A172 (cell line): Measurements from ENCODE around the gene FANCI. TPM values are rescaled to one million over a fixed set of nuclear protein-coding genes. Genes with fewer than 3 reads are reported as not detected.
"Not testable (repeated sequence)": the region's sequence is repeated elsewhere in the genome, so short reads cannot be mapped to it uniquely, and the experiment has no call there.

ENCODE experiments used
- DNase-seq: peaks from one replicate; pipeline ENCODE4 v3.0.0-alpha.2; 2015; ENCODE audit warnings: low spot score
- total RNA-seq: library from RNA; depleted of rRNA; stranded (reverse); fragments of >200 nt; shearing (Covaris generic); gene quantifications from 2 replicates; pipeline ENCODE4 v1.2.3, GENCODE V29; 2014

Gene FANCI
- total RNA-seq, 1 experiment from 2014 or later, result 87.2 TPM

GRCh38 chr15:89225588-89225987 is 18.2 kb upstream of the FANCI start:
- no peak for DNase-seq

DNA sequence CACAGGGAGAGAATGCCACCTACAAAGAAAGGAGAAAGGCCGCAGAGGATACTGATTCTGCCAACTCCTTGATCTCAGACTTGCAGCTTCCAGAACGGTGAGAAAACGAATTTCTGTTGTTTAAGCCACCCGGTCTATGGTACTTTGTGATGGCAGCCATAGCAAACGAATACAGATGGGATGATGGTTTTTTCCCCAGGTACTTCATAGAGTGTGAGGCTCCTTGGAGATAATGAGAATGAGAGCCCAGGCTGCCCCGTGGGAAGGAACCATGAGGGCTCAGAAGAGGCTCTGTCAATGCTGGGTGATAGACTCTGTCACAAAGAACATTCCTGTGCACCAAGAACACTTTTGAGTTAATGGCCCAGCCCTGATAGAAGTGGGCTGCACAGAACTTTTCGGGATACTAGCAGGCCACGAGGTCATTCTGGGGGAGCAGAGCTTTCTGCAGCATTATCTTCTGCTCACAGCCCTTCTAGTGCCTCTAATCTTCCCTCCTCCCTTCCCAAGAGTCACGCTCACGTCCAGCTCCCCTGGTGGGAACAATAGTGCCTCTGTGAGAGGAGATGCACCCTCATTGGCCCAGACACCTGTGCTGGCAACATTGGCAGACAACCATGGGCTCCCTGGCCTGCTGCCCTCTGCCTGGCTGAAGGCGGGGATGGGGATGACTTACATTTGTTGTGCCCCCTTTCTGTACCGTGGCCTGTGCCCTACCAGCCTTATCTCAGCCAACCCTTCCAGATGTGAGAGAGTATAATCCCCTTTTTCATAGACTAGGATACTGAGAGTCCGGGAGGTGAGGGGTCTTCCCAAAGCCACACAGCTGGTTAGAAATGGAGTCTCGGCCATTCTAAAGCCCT is 17.2 kb upstream of the FANCI start:
- DNase-seq, result no peak

- no peak for DNase-seq
Measured at GRCh38 chr15:89227425-89227824, 16.4 kb upstream of the FANCI start.

- DNase-seq, result no peak
Measured at GRCh38 chr15:89230277-89230676, 13.5 kb upstream of the FANCI start.

DNA sequence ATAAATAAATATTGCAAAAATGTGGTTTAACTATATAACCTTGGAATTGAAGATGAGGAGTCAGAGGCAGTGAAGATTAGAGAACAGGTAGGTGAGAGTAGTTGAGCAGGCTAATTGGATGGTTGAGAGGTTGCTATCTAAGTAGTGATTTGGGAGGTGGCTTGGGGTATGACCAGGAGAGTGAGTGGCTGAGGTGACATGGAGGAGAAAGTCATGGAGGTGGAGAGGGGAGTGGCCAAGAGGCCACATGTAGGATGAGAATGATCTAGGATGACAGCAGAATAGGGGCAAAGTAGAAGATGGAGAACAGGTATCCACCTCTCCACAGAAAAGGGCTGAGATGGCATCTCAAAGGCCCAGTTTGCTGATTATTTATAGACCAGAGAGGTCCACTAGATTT is 11.9 kb upstream of the FANCI start:
- no peak for DNase-seq

- DNase-seq, result not testable (repeated sequence)
Measured at GRCh38 chr15:89239883-89240810, 3.6 kb upstream of the FANCI start.

- DNase-seq, result no peak
Measured at GRCh38 chr15:89243046-89243690, 611 bp upstream of the FANCI start.

- peak; percentile 28 for DNase-seq
Measured at GRCh38 chr15:89244574-89244903, 760 bp downstream of the FANCI start.

- DNase-seq, result no peak
Measured at GRCh38 chr15:89247446-89247845, 3.7 kb downstream of the FANCI start.

GRCh38 chr15:89248584-89248983 is 4.8 kb downstream of the FANCI start:
- no peak for DNase-seq

GRCh38 chr15:89250142-89250541 is 6.4 kb downstream of the FANCI start:
- DNase-seq, result not testable (repeated sequence)

DNA sequence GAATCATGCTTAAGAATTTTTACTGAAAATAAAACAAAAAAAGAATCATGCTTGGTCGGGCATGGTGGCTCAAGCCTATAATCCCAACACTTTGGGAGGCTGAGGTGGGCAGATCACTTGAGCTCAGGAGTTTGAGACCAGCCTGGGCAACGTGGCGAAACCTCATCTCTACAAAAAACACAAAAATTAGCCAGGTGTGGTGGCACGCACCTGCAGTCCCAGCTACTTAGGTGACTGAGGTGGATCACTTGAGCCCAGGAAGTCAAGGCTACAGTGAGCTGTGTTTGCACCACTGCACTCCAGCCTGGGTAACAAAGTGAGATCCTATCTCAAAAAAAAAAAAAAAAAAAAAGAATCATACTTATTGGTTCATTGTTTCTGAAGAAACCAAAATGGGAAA is 33.5 kb downstream of the FANCI start:
- DNase-seq, result not testable (repeated sequence)

DNA sequence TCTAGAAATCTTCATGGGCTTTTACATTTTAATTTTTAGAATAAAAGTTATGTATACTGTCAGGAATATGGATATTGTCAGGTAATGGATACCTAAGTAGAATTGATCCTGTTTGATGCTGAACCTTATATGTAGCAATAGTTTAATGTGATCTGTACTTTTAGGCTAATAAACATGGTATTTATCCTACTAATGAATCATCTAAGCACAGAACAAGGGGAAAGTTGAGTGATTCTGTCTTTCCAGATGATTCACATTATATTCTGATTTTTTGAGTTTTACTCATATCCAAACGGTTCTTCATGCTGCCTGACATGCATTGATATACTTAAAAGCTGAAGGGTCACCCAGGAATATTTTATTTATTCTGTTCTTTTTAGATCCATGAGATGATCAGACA is 34.5 kb downstream of the FANCI start:
- no peak for DNase-seq

DNA sequence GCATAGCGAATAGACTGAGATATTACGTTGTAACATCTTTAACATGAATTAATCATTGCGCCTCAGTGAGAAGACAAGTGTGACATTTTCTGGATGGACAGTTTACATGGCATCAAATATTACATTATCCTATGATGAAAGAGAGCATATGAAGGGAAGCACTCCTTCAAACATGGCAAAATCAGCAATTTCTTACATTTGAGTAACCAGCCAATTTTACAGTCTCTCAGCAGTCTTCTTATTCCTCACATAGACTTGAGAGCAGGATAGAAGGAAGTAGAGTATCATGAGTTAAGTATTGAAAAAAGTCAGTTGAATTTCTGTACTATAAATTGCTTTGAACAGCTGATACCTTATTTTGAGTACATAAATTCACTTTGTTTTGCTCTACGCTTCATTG is 38.9 kb downstream of the FANCI start:
- no peak for DNase-seq

DNA sequence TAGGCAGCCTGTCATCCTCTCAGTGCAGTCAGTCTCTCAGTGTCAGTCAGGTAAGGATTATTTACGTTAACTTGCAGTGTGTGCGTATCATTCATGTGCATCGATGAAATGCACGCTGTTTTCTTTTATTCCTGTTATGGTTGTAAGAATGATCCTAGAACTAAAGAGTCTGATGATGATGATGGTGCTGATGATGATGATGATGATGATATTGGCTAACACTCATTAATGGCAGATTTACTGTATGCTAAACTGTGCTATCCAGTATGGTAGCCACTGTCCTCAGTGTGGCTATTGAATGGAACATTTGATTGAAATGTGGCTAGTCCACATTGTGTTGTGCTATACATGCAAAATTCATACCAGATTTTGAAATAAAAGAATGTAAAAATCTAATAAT is 39.4 kb downstream of the FANCI start:
- DNase-seq, result no peak

DNA sequence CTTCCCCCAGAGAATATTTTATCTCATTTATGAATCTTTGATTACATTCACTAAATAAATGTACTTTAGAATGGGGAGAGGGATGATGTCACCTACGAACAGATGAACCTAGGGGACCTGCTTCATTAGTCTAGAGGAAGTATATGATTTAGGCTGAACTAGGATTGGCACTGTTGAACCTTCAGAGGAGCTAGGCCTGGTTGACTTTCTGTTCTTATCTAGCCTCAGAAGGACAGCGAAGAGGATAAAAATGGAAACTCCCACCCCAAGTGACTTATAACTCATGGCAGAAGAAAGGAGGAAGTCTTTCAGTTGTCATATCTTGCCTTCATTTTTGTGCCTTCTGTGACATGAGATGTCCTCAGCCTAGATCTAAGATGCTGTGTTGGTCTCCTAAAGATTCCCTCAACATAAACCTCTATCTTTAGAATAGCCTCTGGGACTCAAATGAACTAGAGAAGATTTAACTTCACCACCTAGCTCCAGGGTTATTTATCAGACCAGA is 48.2 kb downstream of the FANCI start:
- no peak for DNase-seq

DNA sequence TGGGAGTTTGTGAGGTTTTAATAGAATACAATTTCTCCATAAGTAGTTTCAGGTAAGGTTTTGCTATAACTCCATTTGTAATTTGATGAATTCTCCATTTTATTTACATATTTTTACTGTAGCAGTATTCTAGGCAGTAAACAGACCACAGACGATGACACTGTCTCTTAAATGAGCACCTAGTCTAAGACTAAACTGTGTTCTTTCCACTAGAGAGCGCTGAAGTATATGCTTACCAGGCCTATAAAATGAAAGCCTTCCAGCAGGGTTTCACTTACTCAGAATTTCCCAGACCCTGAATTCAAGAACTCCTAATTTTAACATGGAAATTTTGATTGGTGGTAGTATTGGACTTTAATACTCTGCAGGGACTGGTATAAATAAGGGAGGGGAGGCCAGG is 49.2 kb downstream of the FANCI start:
- no peak for DNase-seq

GRCh38 chr15:89299896-89300295 is 56.1 kb downstream of the FANCI start:
- DNase-seq, result no peak

GRCh38 chr15:89301304-89302089 is 57.7 kb downstream of the FANCI start:
- DNase-seq, result no peak

DNA sequence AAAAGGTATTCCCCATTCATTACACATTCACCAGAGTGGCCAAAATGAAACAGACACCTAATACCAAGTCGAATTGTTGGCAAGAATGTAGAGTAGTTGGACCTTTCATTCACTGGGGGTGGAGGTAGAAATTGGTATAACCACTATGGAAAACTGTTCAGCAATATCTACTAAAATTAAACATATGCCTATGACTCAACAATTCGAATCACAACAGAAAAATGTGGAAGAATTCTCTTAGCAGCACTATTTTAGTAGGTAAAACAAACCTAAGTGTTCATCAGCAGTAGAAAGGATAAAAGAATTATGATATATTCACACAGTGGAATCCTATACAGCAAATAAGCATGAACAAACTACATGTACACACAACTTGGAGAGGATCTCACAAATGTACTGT is 60.2 kb downstream of the FANCI start:
- DNase-seq, result no peak

DNA sequence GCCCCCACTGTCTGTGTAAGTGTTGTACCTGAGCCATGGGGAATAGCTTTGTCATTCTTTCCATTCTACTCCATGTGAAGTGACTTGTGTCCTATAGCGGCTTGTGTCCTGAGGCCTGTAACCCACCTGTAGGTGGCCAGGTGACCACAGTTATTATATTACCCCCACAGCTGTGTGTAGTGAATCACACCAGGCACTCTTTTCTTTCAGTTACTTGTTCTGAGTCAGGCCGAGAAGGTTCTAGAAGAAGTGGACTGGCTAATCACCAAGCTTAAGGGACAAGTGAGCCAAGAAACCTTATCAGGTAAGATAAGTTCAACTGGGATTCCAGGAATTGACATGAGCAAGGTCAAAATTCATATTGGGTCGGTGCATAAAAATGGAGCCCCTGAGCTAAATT is 61.6 kb downstream of the FANCI start:
- no peak for DNase-seq
